HT-29 (cell line): ENCODE results near the gene MACROH2A2. TPM values are rescaled to one million over a fixed set of nuclear protein-coding genes. Genes with fewer than 3 reads are reported as not detected.
"Not testable (repeated sequence)": the region's sequence is repeated elsewhere in the genome, so short reads cannot be mapped to it uniquely, and the experiment has no call there.

Experiments used
- DNase-seq: peaks from one replicate; pipeline ENCODE4 v3.0.0-alpha.2; 2015; ENCODE audit warnings: low spot score
- total RNA-seq: library from RNA; depleted of rRNA; stranded (reverse); fragments of >200 nt; shearing (Covaris generic); gene quantifications from 2 replicates; pipeline ENCODE4 v1.2.3, GENCODE V29; 2014; rRNA removed

Gene MACROH2A2
- total RNA-seq: not detected in 2 replicates

GRCh38 chr10:70052462-70053217, at the start of gene MACROH2A2:
MACROH2A2 (plus strand) TSS chr10:70052846; CDS start chr10:70075659, 22,813 bp downstream.
- DNase-seq: no peak

- no peak for DNase-seq
Measured at GRCh38 chr10:70007116-70007820, 45.4 kb upstream of the MACROH2A2 start.

- no peak for DNase-seq
Measured at GRCh38 chr10:70031215-70031614, 21.4 kb upstream of the MACROH2A2 start.

GRCh38 chr10:70032667-70033289, 19.9 kb upstream of the MACROH2A2 start:
- no peak for DNase-seq

- DNase-seq: no peak
Measured at GRCh38 chr10:70034232-70034631, 18.4 kb upstream of the MACROH2A2 start.

- no peak for DNase-seq
Measured at GRCh38 chr10:70035531-70035930, 17.1 kb upstream of the MACROH2A2 start.

- no peak for DNase-seq
Measured at GRCh38 chr10:70038923-70039322, 13.7 kb upstream of the MACROH2A2 start.

GRCh38 chr10:70041016-70041415, 11.6 kb upstream of the MACROH2A2 start:
- no peak for DNase-seq

- not testable (repeated sequence) for DNase-seq
Measured at GRCh38 chr10:70041739-70042138, 10.9 kb upstream of the MACROH2A2 start.

- not testable (repeated sequence) for DNase-seq
Measured at GRCh38 chr10:70047066-70047465, 5.6 kb upstream of the MACROH2A2 start.

- DNase-seq: no peak
Measured at GRCh38 chr10:70048030-70048723, 4.5 kb upstream of the MACROH2A2 start.

GRCh38 chr10:70051848-70052247, 798 bp upstream of the MACROH2A2 start:
- DNase-seq: no peak

- DNase-seq: no peak
Measured at GRCh38 chr10:70053218-70053840, 683 bp downstream of the MACROH2A2 start.

GRCh38 chr10:70053841-70054288, 1.2 kb downstream of the MACROH2A2 start:
- DNase-seq: no peak

GRCh38 chr10:70054902-70055301, 2.3 kb downstream of the MACROH2A2 start:
- no peak for DNase-seq

- no peak for DNase-seq
Measured at GRCh38 chr10:70055550-70055949, 2.9 kb downstream of the MACROH2A2 start.

GRCh38 chr10:70057306-70057705, 4.7 kb downstream of the MACROH2A2 start:
- DNase-seq: no peak

- DNase-seq: no peak
Measured at GRCh38 chr10:70060389-70060788, 7.7 kb downstream of the MACROH2A2 start.

- DNase-seq: no peak
Measured at GRCh38 chr10:70063418-70064098, 10.9 kb downstream of the MACROH2A2 start.

- DNase-seq: no peak
Measured at GRCh38 chr10:70064486-70064885, 11.8 kb downstream of the MACROH2A2 start.

- no peak for DNase-seq
Measured at GRCh38 chr10:70066190-70066589, 13.5 kb downstream of the MACROH2A2 start.
